IMR-90 (cell line): ENCODE results near the gene KCNJ6. TPM values are rescaled to one million over a fixed set of nuclear protein-coding genes. Genes with fewer than 3 reads are reported as not detected.

Experiments used
- ATAC-seq: fragments of 200-7000 bp; cut with Tn5 transposase; 2 replicates; pipeline ENCODE4 v1.9.1; 2020; ENCODE audit warnings: low read depth, mild to moderate bottlenecking, moderate library complexity
- BruUV-seq: library from RNA; stranded (reverse); fragments of 400-500 nt; replicated peaks from 2 replicates; lab custom pipeline; 2021; lab: Mats Ljungman, UMichigan
- CTCF ChIA-PET: fragments of 300-600 bp; formaldehyde crosslinking; extraction: SDS; loops from one replicate; lab custom pipeline; 2021; ENCODE audit warnings: antibody characterized with exemption; lab: Yijun Ruan, JAX
- POLR2A ChIA-PET: fragments of 300-600 bp; sonication (Branson Sonifier 250); formaldehyde crosslinking; loops from one replicate; lab custom pipeline; 2022; ENCODE audit warnings: antibody characterized with exemption; ENCODE audit not compliant: unreplicated experiment; lab: Charles Lee
- DNase-seq: peaks from one replicate; pipeline ENCODE4 v3.0.0; 2013
- H2AFZ ChIP-seq: replicated peaks from 2 replicates; pipeline ENCODE3; 2013; ENCODE audit warnings: low read length, mild to moderate bottlenecking; ENCODE audit not compliant: poor library complexity
- H2AK5ac ChIP-seq: 2 replicates; pipeline ENCODE4 v1.6.1; 2013; ENCODE audit warnings: low read depth, low read length, inconsistent platforms
- H2AK9ac ChIP-seq: replicated peaks from 2 replicates; pipeline ENCODE3; 2013; ENCODE audit warnings: mild to moderate bottlenecking, low read depth, low read length, moderate library complexity; ENCODE audit not compliant: poor library complexity
- H2BK120ac ChIP-seq: 2 replicates; pipeline ENCODE4 v1.6.1; 2013; ENCODE audit warnings: low read depth, low read length, inconsistent platforms
- H2BK15ac ChIP-seq: 3 replicates; pipeline ENCODE4 v1.6.1; 2013; ENCODE audit warnings: low read depth, low read length, inconsistent platforms
- H2BK20ac ChIP-seq: 2 replicates; pipeline ENCODE4 v1.6.1; 2013; ENCODE audit warnings: low read depth, mild to moderate bottlenecking, inconsistent platforms, low read length, moderate library complexity
- H2BK5ac ChIP-seq: 2 replicates; pipeline ENCODE4 v1.6.1; 2013; ENCODE audit warnings: mild to moderate bottlenecking, low read depth, low read length, inconsistent platforms; ENCODE audit not compliant: poor library complexity, severe bottlenecking
- H3K14ac ChIP-seq: replicated peaks from 2 replicates; pipeline ENCODE4 v1.6.1; 2013; ENCODE audit warnings: low read depth, low read length, inconsistent platforms
- H3K18ac ChIP-seq: 2 replicates; pipeline ENCODE4 v1.6.1; 2013; ENCODE audit warnings: low read depth, low read length, control low read depth
- H3K23ac ChIP-seq: 2 replicates; pipeline ENCODE4 v1.6.1; 2013; ENCODE audit warnings: low read depth, low read length, inconsistent platforms
- H3K27ac ChIP-seq: 2 replicates; pipeline ENCODE4 v1.5.1; 2013; ENCODE audit warnings: mild to moderate bottlenecking, control low read depth, low read length; ENCODE audit not compliant: insufficient read depth
- H3K27me3 ChIP-seq: 2 replicates; pipeline ENCODE4 v1.6.1; 2013; ENCODE audit warnings: low read length; ENCODE audit not compliant: control insufficient read depth, insufficient read depth
- H3K36me3 ChIP-seq: 2 replicates; pipeline ENCODE4 v1.6.1; 2013; ENCODE audit warnings: low read length, mixed read lengths; ENCODE audit not compliant: control insufficient read depth, insufficient read depth
- H3K4ac ChIP-seq: 2 replicates; pipeline ENCODE4 v1.6.1; 2013; ENCODE audit warnings: low read depth, low read length, inconsistent platforms
- H3K4me1 ChIP-seq: 2 replicates; pipeline ENCODE4 v1.6.1; 2013; ENCODE audit warnings: low read length, mixed read lengths; ENCODE audit not compliant: control insufficient read depth, insufficient read depth
- H3K4me2 ChIP-seq: 2 replicates; pipeline ENCODE4 v1.6.1; 2013; ENCODE audit warnings: low read depth, mild to moderate bottlenecking, control low read depth, low read length, moderate library complexity
- H3K4me3 ChIP-seq: 2 replicates; pipeline ENCODE4 v1.5.1; 2013; ENCODE audit warnings: low read depth, mild to moderate bottlenecking, control low read depth, low read length, moderate library complexity; ENCODE audit not compliant: insufficient read depth
- H3K56ac ChIP-seq: 2 replicates; pipeline ENCODE4 v1.6.1; 2013; ENCODE audit warnings: low read length, inconsistent platforms; ENCODE audit not compliant: insufficient read depth; ENCODE audit errors: extremely low read depth
- H3K79me1 ChIP-seq, 2 experiments: 2 replicates each; pipeline ENCODE4 v1.6.1; 2013; ENCODE audit warnings: low read length in 2 of 2, inconsistent platforms in 1 of 2, low read depth in 1 of 2
- H3K9ac ChIP-seq: 2 replicates; pipeline ENCODE4 v1.6.1; 2013; ENCODE audit warnings: low read depth, low read length, control low read depth
- H3K9me1 ChIP-seq: 2 replicates; pipeline ENCODE4 v1.6.1; 2013; ENCODE audit warnings: low read length, inconsistent platforms; ENCODE audit not compliant: insufficient read depth
- H3K9me3 ChIP-seq: 2 replicates; pipeline ENCODE4 v1.6.1; 2013; ENCODE audit warnings: low read length; ENCODE audit not compliant: control insufficient read depth, insufficient read depth
- H4K20me1 ChIP-seq: 2 replicates; pipeline ENCODE4 v1.6.1; 2013; ENCODE audit warnings: low read length, inconsistent platforms; ENCODE audit not compliant: insufficient read depth
- H4K5ac ChIP-seq: 2 replicates; pipeline ENCODE4 v1.6.1; 2013; ENCODE audit warnings: mild to moderate bottlenecking, low read depth, low read length, control low read depth
- H4K8ac ChIP-seq, 2 experiments: 2 replicates each; pipeline ENCODE4 v1.6.1; 2013; ENCODE audit warnings: low read depth in 2 of 2, low read length in 2 of 2, control low read depth in 1 of 2, inconsistent platforms in 1 of 2
- H4K91ac ChIP-seq: 2 replicates; pipeline ENCODE4 v1.6.1; 2013; ENCODE audit warnings: low read depth, low read length, inconsistent platforms; ENCODE audit not compliant: insufficient read depth
- CEBPB ChIP-seq: IDR thresholded peaks from 2 replicates; pipeline ENCODE4 v1.6.1; 2012; ENCODE audit warnings: low read depth, low read length, improper control_type of control experiment
- NFE2L2 ChIP-seq: fragments of 150-350 bp; IDR thresholded peaks from 2 replicates; pipeline ENCODE4 v1.6.1; 2016; ENCODE audit warnings: low read depth, mild to moderate bottlenecking, low read length
- RFX5 ChIP-seq: IDR thresholded peaks from 2 replicates; pipeline ENCODE4 v1.8.0; 2012; ENCODE audit warnings: low read depth, mild to moderate bottlenecking, low read length, moderate library complexity
- WGBS, 2 experiments: methylation state at CpG; one replicate each; pipeline versions ENCODE4 v1.1.5 to v1.1.7; 2013; ENCODE audit warnings: missing lambda C conversion rate in 2 of 2; ENCODE audit not compliant: insufficient read length in 1 of 2; ENCODE audit errors: extremely low coverage in 2 of 2; 5-methylcytosine and 5-hydroxymethylcytosine counted together
- dilution Hi-C: fragments of 300-500 bp; cut with HindIII; formaldehyde crosslinking; loops from one replicate; pipeline ENCODE4 v1.14.3; 2018; ENCODE audit warnings: low sequenced_read_pairs; ENCODE audit not compliant: unreplicated experiment
- in situ Hi-C: fragments of 300-500 bp; cut with MboI; formaldehyde crosslinking; loops from 3 replicates; pipeline ENCODE4 v1.14.3; 2019; ENCODE audit warnings: low sequenced_read_pairs, inconsistent platforms, mixed read lengths
- intact Hi-C: fragments of 100-400 bp; cut with micrococcal nuclease; formaldehyde crosslinking; loops from 2 replicates; pipeline ENCODE4 v1.10.0; 2022
- polyA plus RNA-seq, 3 experiments: library from polyadenylated mRNA; depleted of rRNA; stranded (reverse); fragments of >200 nt; gene quantifications; 2 replicates each; pipeline ENCODE4 v1.2.3, GENCODE V29; 2012; ENCODE audit warnings: low replicate concordance in 1 of 3
- total RNA-seq: library from RNA; depleted of rRNA; stranded (reverse); fragments of >200 nt; gene quantifications from 2 replicates; pipeline ENCODE4 v1.2.3, GENCODE V29; 2012

Gene KCNJ6
- total and polyA plus RNA-seq, 2 of the 4 experiments (the other 2 are of a cell fraction), result under 0.01 to 0.02 TPM

GRCh38 chr21:37862536-37862935, 53.7 kb downstream of the KCNJ6 start:
- Histone ChIP-seq H2AFZ (peak overlapping the region; percentile 82), H3K4me3 (no peak overlapping the region), H3K4me2 (peak overlapping the region; percentile 18), H2BK15ac (peak overlapping the region; percentile 72; the same call in 2 of the 3 replicates), H4K20me1 (no peaks in the 10 kb centered on the region), H2BK20ac (peak overlapping the region; percentile 81), H4K5ac (peak overlapping the region; percentile 57; the same call in 1 of the 2 replicates), H3K9me3 (no peaks in the 10 kb centered on the region), H3K56ac (no peak overlapping the region), H3K4ac (peak overlapping the region; percentile 61), H4K91ac (no peak overlapping the region), H2AK5ac (peak overlapping the region; percentile 92; the same call in 1 of the 2 replicates), H4K8ac (peak overlapping the region; percentile 58 to 76), H3K9me1 (peaks cover 3% of the 10 kb centered on the region; the same call in 1 of the 2 replicates), H3K18ac (peak overlapping the region; percentile 58; the same call in 1 of the 2 replicates), H3K9ac (no peak overlapping the region), H3K4me1 (peaks cover 5% of the 10 kb centered on the region), H2BK5ac (no peak overlapping the region), H3K23ac (no peak overlapping the region), H3K27ac (no peak overlapping the region), H3K14ac (peak overlapping the region; percentile 64), H2BK120ac (peak overlapping the region; percentile 69), H3K36me3 (no peaks in the 10 kb centered on the region), H2AK9ac (no peak overlapping the region), H3K27me3 (no peaks in the 10 kb centered on the region), H3K79me1 (no peaks in the 10 kb centered on the region)
- intact Hi-C loops, result no loop called here
- ATAC-seq (peak; percentile 95), DNase-seq (peak; percentile 66)
- TF ChIP-seq RFX5, result peak; percentile 98
- no peak for TF ChIP-seq NFE2L2
- TF ChIP-seq CEBPB, result 0 out of 2 replicates have a peak, but pooled peaks have one; percentile 10
- no TSS peak for BruUV-seq
- WGBS, 2 experiments, result 0% methylated on average over 1 of the region's 2 CpGs; no CpG with 5 or more reads in 1 of the 2 experiments
- CTCF ChIA-PET, result no interaction called here
- POLR2A ChIA-PET, result no interaction called here
- in situ Hi-C loops, result no loop called here
- dilution Hi-C loops, result no loop called here
